Embryonic facial prominence (tissue), 1 donor: Measurements from ENCODE around the gene GATA6.
"Not testable (repeated sequence)": the region's sequence is repeated elsewhere in the genome, so short reads cannot be mapped to it uniquely, and the experiment has no call there.

Experiments
- DNase-seq: peaks from one replicate; pipeline ENCODE4 v3.0.0-alpha.2; 2016; ENCODE audit errors: extremely low spot score

The GATA6 gene

GRCh38 chr18:22204996-22205395, 35.6 kb downstream of the GATA6 start:
- no peak for DNase-seq

- no peak for DNase-seq
These were observed 37.8 kb downstream of the GATA6 start for GRCh38 chr18:22207021-22207758.

- no peak for DNase-seq
These were observed 40.9 kb downstream of the GATA6 start for GRCh38 chr18:22210311-22210754.

- DNase-seq, result no peak
These were observed 42.3 kb downstream of the GATA6 start for GRCh38 chr18:22211657-22212056.

- no peak for DNase-seq
These were observed 44.1 kb downstream of the GATA6 start for GRCh38 chr18:22213333-22213973.

GRCh38 chr18:22214731-22215528, 45.5 kb downstream of the GATA6 start:
- DNase-seq, result no peak

GRCh38 chr18:22218835-22219234, 49.4 kb downstream of the GATA6 start:
- DNase-seq, result no peak

GRCh38 chr18:22219568-22220355, 50.4 kb downstream of the GATA6 start:
- DNase-seq, result no peak

GRCh38 chr18:22220585-22220984, 51.2 kb downstream of the GATA6 start:
- not testable (repeated sequence) for DNase-seq

GRCh38 chr18:22221350-22221749, 52.0 kb downstream of the GATA6 start:
- no peak for DNase-seq

- DNase-seq, result no peak
These were observed 54.0 kb downstream of the GATA6 start for GRCh38 chr18:22223254-22223964.

- no peak for DNase-seq
These were observed 54.6 kb downstream of the GATA6 start for GRCh38 chr18:22223965-22224322.

- no peak for DNase-seq
These were observed 55.0 kb downstream of the GATA6 start for GRCh38 chr18:22224339-22224738.

- DNase-seq, result no peak
These were observed 57.4 kb downstream of the GATA6 start for GRCh38 chr18:22226801-22227200.

- no peak for DNase-seq
These were observed 59.6 kb downstream of the GATA6 start for GRCh38 chr18:22228976-22229375.

- DNase-seq, result no peak
These were observed 60.2 kb downstream of the GATA6 start for GRCh38 chr18:22229456-22230124.

- no peak for DNase-seq
These were observed 61.1 kb downstream of the GATA6 start for GRCh38 chr18:22230471-22230945.

- DNase-seq, result no peak
These were observed 63.9 kb downstream of the GATA6 start for GRCh38 chr18:22233266-22233665.

GRCh38 chr18:22238036-22238435, 68.6 kb downstream of the GATA6 start:
- DNase-seq, result no peak

- no peak for DNase-seq
These were observed 69.3 kb downstream of the GATA6 start for GRCh38 chr18:22238681-22239080.
